Left ventricle myocardium superior (tissue), 1 donor: ENCODE measurements around the gene CNTRL. TPM values are rescaled to one million over a fixed set of nuclear protein-coding genes. Genes with fewer than 3 reads are reported as not detected.
"Not testable (repeated sequence)": the region's sequence is repeated elsewhere in the genome, so short reads cannot be mapped to it uniquely, and the experiment has no call there.

Experiments
- ATAC-seq: fragments of 200-7000 bp; cut with Tn5 transposase; one replicate; pipeline ENCODE4 v1.9.1; 2020; ENCODE audit warnings: mild to moderate bottlenecking, moderate library complexity
- DNase-seq: peaks from one replicate; pipeline ENCODE4 v3.0.0-alpha.2; 2020
- intact Hi-C: fragments of 100-400 bp; cut with micrococcal nuclease; formaldehyde crosslinking; loops from one replicate; pipeline ENCODE4 v1.11.0; 2022
- total RNA-seq: library from RNA; stranded (reverse); fragmentation: NEBNext Ultra II Directional; extraction: Animal tissue kit (Norgen Biotek cat#: 25700); gene quantifications from one replicate; pipeline ENCODE4 v1.2.1, GENCODE V29; 2021
- donor health status: DM: no; HTN: yes; CAD: no; lungs with severe emphysema.

Gene CNTRL
- total RNA-seq, 1 donor from 2014 or later = 4.2 TPM

- intact Hi-C loops = no loop called here
- ATAC-seq = no peak
- DNase-seq = no peak
Measured at GRCh38 chr9:121122246-121123032, 47.7 kb downstream of the CNTRL start.

GRCh38 chr9:121123816-121124535 lies 49.2 kb downstream of the CNTRL start:
- DNase-seq (no peak), ATAC-seq (no peak)
- intact Hi-C loops = no loop called here

GRCh38 chr9:121125590-121125989 lies 50.8 kb downstream of the CNTRL start:
- intact Hi-C loops = no loop called here
- DNase-seq (no peak), ATAC-seq (no peak)

GRCh38 chr9:121129384-121129783 lies 54.6 kb downstream of the CNTRL start:
- intact Hi-C loops, DNase-seq, ATAC-seq: not testable (repeated sequence)

GRCh38 chr9:121133104-121133816 lies 58.5 kb downstream of the CNTRL start:
- peak; percentile 31 for DNase-seq
- no peak for ATAC-seq
- intact Hi-C loops = no loop called here

- intact Hi-C loops = no loop called here
- DNase-seq = no peak
- no peak for ATAC-seq
Measured at GRCh38 chr9:121135642-121136041, 60.9 kb downstream of the CNTRL start.

GRCh38 chr9:121138561-121138960 lies 63.8 kb downstream of the CNTRL start:
- DNase-seq (no peak), ATAC-seq (no peak)
- intact Hi-C loops = no loop called here

GRCh38 chr9:121138973-121139372 lies 64.2 kb downstream of the CNTRL start:
- no peak for ATAC-seq
- intact Hi-C loops = no loop called here

GRCh38 chr9:121140162-121140561 lies 65.4 kb downstream of the CNTRL start:
- no peak for DNase-seq
- intact Hi-C loops = no loop called here
- no peak for ATAC-seq

More at GRCh38 chr9:121138973-121139372, 64.2 kb downstream of the CNTRL start:
- DNase-seq = no peak

- ATAC-seq (no peak), DNase-seq (no peak)
- intact Hi-C loops = no loop called here
Measured at GRCh38 chr9:121141306-121141705, 66.6 kb downstream of the CNTRL start.

GRCh38 chr9:121141706-121142105 lies 67.0 kb downstream of the CNTRL start:
- no peak for DNase-seq
- intact Hi-C loops = no loop called here
- ATAC-seq = no peak

GRCh38 chr9:121143771-121144170 lies 69.0 kb downstream of the CNTRL start:
- intact Hi-C loops = no loop called here

GRCh38 chr9:121144482-121144881 lies 69.7 kb downstream of the CNTRL start:
- DNase-seq (no peak), ATAC-seq (no peak)
- intact Hi-C loops = no loop called here

More at GRCh38 chr9:121143771-121144170, 69.0 kb downstream of the CNTRL start:
- ATAC-seq = no peak
- DNase-seq = no peak

GRCh38 chr9:121150188-121150587 lies 75.4 kb downstream of the CNTRL start:
- intact Hi-C loops = no loop called here
- no peak for ATAC-seq
- no peak for DNase-seq

GRCh38 chr9:121153642-121154041 lies 78.9 kb downstream of the CNTRL start:
- ATAC-seq (no peak), DNase-seq (no peak)
- intact Hi-C loops = no loop called here

GRCh38 chr9:121154782-121155181 lies 80.0 kb downstream of the CNTRL start:
- ATAC-seq = no peak
- DNase-seq = no peak
- intact Hi-C loops = no loop called here

GRCh38 chr9:121156263-121156731 lies 81.5 kb downstream of the CNTRL start:
- no peak for ATAC-seq
- intact Hi-C loops = no loop called here
- no peak for DNase-seq

- ATAC-seq (no peak), DNase-seq (no peak)
- intact Hi-C loops = no loop called here
Measured at GRCh38 chr9:121157939-121158338, 83.2 kb downstream of the CNTRL start.

GRCh38 chr9:121160025-121160424 lies 85.3 kb downstream of the CNTRL start:
- intact Hi-C loops = no loop called here
- no peak for DNase-seq

GRCh38 chr9:121168052-121168451 lies 93.3 kb downstream of the CNTRL start:
- ATAC-seq (no peak), DNase-seq (no peak)
- intact Hi-C loops = no loop called here

More at GRCh38 chr9:121160025-121160424, 85.3 kb downstream of the CNTRL start:
- no peak for ATAC-seq
